GM12892 (cell line): ENCODE measurements around the gene TBRG4.

Experiments
- POLR2A ChIP-seq: IDR thresholded peaks from 2 replicates; pipeline ENCODE4 v1.6.1; 2011; ENCODE audit warnings: low read depth, low read length, control low read depth
- POLR2AphosphoS5 ChIP-seq: IDR thresholded peaks from 2 replicates; pipeline ENCODE4 v1.6.1; 2011; ENCODE audit warnings: low read depth, low read length, control low read depth
- TAF1 ChIP-seq: IDR thresholded peaks from 2 replicates; pipeline ENCODE4 v1.6.1; 2011; ENCODE audit warnings: low read depth, mild to moderate bottlenecking, control low read depth, low read length, borderline replicate concordance

DNA sequence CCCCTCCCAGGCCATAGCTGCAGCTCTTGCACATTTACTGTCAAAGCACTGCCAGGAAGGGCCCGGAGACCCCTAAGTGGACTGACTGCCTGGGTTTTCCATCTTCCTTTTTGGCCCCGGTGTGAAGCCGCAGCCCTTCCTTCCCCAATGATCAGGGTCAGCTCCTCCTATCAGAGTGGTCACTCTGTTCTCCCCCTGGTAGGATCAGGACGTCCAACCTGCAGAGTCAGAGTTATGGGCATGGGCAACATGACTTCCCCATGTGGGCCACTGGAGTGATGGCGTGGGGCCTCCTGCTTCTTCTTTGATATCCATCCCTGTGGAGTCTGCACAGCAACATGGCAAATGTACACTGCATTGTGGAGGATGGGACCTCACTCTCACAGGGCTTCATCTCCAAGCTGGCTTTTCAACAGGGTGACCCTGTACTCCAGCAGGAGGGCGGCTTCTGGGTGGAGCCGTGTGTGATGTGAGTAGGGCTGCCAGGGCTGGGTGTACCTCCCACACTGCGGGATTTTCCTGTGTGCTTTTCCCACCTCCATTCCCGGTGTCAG, 39.7 kb upstream of the TBRG4 start:
- TF ChIP-seq POLR2A (no peak), POLR2AphosphoS5 (no peak), TAF1 (no peak)
